Left cardiac atrium (tissue), 4 donors: ENCODE data around the gene RASD2. TPM values are rescaled to one million over a fixed set of nuclear protein-coding genes. Genes with fewer than 3 reads are reported as not detected.

ENCODE experiments used
- ATAC-seq, 2 donors: fragments of 200-7000 bp; cut with Tn5 transposase; one replicate each; pipeline ENCODE4 v1.9.1; 2020; ENCODE audit warnings: mild to moderate bottlenecking in 2 of 2, moderate library complexity in 2 of 2
- DNase-seq: peaks from one replicate; pipeline ENCODE4 v3.0.0-alpha.2; 2020
- intact Hi-C, 2 donors: fragments of 100-400 bp; cut with DNase I; formaldehyde crosslinking; loops; one replicate each; pipeline versions ENCODE4 v1.14.1 to v1.15.1; 2022 to 2023
- total RNA-seq, 2 donors: library from RNA; stranded (reverse); fragmentation: NEBNext Ultra II Directional; extraction: Animal tissue kit (Norgen Biotek cat#: 25700); gene quantifications; one replicate each; pipeline ENCODE4 v1.2.1, GENCODE V29; 2021
- donor health status: DM: no; HTN: yes; CAD: no.
- donor health status: DM: no; HTN: yes; CAD: no; lungs with severe emphysema.
- donor health status: DM: yes; HTN: yes; CAD: no.
- donor health status: Dilated cardiomyopathy.

The RASD2 gene
- total RNA-seq, 2 donors from 2014 or later = 2.7 to 4.0 TPM

- DNase-seq (no peak), ATAC-seq (no peak)
- intact Hi-C loops = no loop called here
Observed at GRCh38 chr22:35554297-35554845, 13.7 kb downstream of the RASD2 start.

GRCh38 chr22:35555483-35555890 is 14.9 kb downstream of the RASD2 start:
- intact Hi-C loops = no loop called here
- no peak for ATAC-seq
- DNase-seq = no peak

- no peak for ATAC-seq
- no peak for DNase-seq
- intact Hi-C loops = no loop called here
Observed at GRCh38 chr22:35555946-35556547, 15.4 kb downstream of the RASD2 start.

- no peak for DNase-seq
- ATAC-seq = no peak
- intact Hi-C loops = no loop called here
Observed at GRCh38 chr22:35556666-35557065, 16.0 kb downstream of the RASD2 start.

GRCh38 chr22:35558031-35558430 is 17.4 kb downstream of the RASD2 start:
- no peak for ATAC-seq
- no peak for DNase-seq
- intact Hi-C loops = no loop called here

GRCh38 chr22:35558719-35559118 is 18.1 kb downstream of the RASD2 start:
- intact Hi-C loops = no loop called here
- no peak for ATAC-seq
- no peak for DNase-seq

GRCh38 chr22:35559354-35560005 is 18.8 kb downstream of the RASD2 start:
- intact Hi-C loops = no loop called here
- DNase-seq = no peak
- no peak for ATAC-seq

- DNase-seq (no peak), ATAC-seq (peak in 1 of 2 donors; percentile 16)
- intact Hi-C loops = no loop called here
Observed at GRCh38 chr22:35560366-35560765, 19.7 kb downstream of the RASD2 start.

GRCh38 chr22:35560824-35561223 is 20.2 kb downstream of the RASD2 start:
- no peak for DNase-seq
- intact Hi-C loops = no loop called here
- ATAC-seq = no peak

- no peak for ATAC-seq
- DNase-seq = no peak
- intact Hi-C loops = no loop called here
Observed at GRCh38 chr22:35561796-35562526, 21.3 kb downstream of the RASD2 start.

- no peak for DNase-seq
- ATAC-seq = no peak
- intact Hi-C loops = no loop called here
Observed at GRCh38 chr22:35563211-35563610, 22.6 kb downstream of the RASD2 start.

GRCh38 chr22:35564975-35565867 is 24.6 kb downstream of the RASD2 start:
- intact Hi-C loops = no loop called here
- DNase-seq (no peak), ATAC-seq (no peak)

- ATAC-seq (peak; percentile 7 to 15), DNase-seq (no peak)
- intact Hi-C loops = no loop called here
Observed at GRCh38 chr22:35567351-35568141, 26.9 kb downstream of the RASD2 start.

- intact Hi-C loops = no loop called here
- DNase-seq (no peak), ATAC-seq (peak; percentile 17 to 81)
Observed at GRCh38 chr22:35568751-35569739, 28.4 kb downstream of the RASD2 start.

- intact Hi-C loops = no loop called here
- ATAC-seq = no peak
- DNase-seq = no peak
Observed at GRCh38 chr22:35569916-35570315, 29.3 kb downstream of the RASD2 start.

GRCh38 chr22:35570686-35571194 is 30.1 kb downstream of the RASD2 start:
- ATAC-seq = no peak
- intact Hi-C loops = no loop called here
- DNase-seq = no peak

- DNase-seq (no peak), ATAC-seq (no peak)
- intact Hi-C loops = no loop called here
Observed at GRCh38 chr22:35572556-35572955, 31.9 kb downstream of the RASD2 start.
